ENCODE data around the gene ST8SIA6. TPM values are rescaled to one million over a fixed set of nuclear protein-coding genes. Genes with fewer than 3 reads are reported as not detected.

Gene ST8SIA6
- total and polyA plus RNA-seq, 9 of the 15 experiments (the other 6 are each of a cell fraction or from before 2014, with no cell fraction given): 0.69 to 6.7 (median 5.0) TPM

DNA sequence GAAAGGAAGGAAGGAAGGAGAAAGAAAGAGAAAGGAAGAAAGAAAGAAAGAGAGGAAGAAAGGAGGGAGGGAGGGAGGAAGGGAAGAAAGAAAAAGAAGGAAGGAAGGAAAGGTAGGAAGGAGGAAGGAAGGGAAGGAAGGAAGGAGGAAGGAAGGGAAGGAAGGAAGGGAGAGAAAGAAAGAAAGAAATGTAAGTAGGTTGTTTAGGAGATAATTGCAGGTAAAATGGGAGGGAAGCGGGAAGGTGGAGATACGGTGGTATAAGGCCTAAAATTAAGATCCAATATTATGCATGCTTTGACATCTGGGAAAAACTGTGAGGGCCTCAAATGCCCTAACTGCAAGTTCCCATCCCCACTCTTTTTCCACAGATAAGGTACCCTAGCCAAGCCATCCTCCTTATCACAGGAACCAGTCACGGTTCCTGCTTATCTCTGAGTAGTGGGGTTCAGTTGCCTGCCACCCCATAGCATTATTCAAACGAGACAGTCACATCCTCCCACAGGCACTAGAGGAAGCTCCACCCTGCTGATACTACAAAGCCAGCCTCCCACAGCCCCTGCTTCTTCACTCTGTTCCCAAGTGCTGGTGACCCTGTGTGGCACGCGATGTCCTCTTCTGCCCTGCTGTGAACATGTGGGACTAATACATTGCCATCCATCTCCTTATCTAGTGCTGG, 28.7 kb downstream of the ST8SIA6 start (continued):
- TF ChIP-seq, protein P1, sequence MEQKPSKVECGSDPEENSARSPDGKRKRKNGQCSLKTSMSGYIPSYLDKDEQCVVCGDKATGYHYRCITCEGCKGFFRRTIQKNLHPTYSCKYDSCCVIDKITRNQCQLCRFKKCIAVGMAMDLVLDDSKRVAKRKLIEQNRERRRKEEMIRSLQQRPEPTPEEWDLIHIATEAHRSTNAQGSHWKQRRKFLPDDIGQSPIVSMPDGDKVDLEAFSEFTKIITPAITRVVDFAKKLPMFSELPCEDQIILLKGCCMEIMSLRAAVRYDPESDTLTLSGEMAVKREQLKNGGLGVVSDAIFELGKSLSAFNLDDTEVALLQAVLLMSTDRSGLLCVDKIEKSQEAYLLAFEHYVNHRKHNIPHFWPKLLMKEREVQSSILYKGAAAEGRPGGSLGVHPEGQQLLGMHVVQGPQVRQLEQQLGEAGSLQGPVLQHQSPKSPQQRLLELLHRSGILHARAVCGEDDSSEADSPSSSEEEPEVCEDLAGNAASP (IDR thresholded peaks at IDR 0.05): peak; percentile 94
- 0 out of 2 replicates have a peak, but pooled peaks have one; percentile 75 for TF ChIP-seq NR4A1 (CRISPR knock-in tag; IDR thresholded peaks at IDR 0.05)
- peak; percentile 91; the same call in 1 of the 2 replicates for TF ChIP-seq NR4A1 (tag; IDR thresholded peaks at IDR 0.05)
- no peak for TF ChIP-seq POLR3A (IDR thresholded peaks at IDR 0.05; ENCODE audit: borderline replicate concordance, extremely low read depth, insufficient read depth, insufficient read length)
- TF ChIP-seq SOX6 (IDR thresholded peaks at IDR 0.05): peak; percentile 98
- TF ChIP-seq HNRNPH1 (optimal IDR thresholded peaks at IDR 0.05; ENCODE audit: low read depth, low read length): no peak
- peak; percentile 97 for TF ChIP-seq NFIC (IDR thresholded peaks at IDR 0.05)
- peak; percentile 89; the same call in 1 of the 2 replicates for TF ChIP-seq ZNF583 (CRISPR knock-in tag; IDR thresholded peaks at IDR 0.05)
- TF ChIP-seq, protein P2, sequence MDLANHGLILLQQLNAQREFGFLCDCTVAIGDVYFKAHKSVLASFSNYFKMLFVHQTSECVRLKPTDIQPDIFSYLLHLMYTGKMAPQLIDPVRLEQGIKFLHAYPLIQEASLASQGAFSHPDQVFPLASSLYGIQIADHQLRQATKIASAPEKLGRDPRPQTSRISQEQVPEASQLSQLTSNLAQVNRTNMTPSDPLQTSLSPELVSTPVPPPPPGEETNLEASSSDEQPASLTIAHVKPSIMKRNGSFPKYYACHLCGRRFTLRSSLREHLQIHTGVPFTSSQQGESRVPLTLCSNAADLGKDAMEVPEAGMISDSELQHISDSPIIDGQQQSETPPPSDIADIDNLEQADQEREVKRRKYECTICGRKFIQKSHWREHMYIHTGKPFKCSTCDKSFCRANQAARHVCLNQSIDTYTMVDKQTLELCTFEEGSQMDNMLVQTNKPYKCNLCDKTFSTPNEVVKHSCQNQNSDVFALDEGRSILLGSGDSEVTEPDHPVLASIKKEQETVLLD (IDR thresholded peaks at IDR 0.05): peak; percentile 91
- TF ChIP-seq MYC (IDR thresholded peaks at IDR 0.05; ENCODE audit: low read depth, low read length): peak; percentile 76
- TF ChIP-seq MYC (CRISPR knock-in tag; IDR thresholded peaks at IDR 0.05; ENCODE audit: borderline replicate concordance, low read depth): no peak
- TF ChIP-seq, protein P3, sequence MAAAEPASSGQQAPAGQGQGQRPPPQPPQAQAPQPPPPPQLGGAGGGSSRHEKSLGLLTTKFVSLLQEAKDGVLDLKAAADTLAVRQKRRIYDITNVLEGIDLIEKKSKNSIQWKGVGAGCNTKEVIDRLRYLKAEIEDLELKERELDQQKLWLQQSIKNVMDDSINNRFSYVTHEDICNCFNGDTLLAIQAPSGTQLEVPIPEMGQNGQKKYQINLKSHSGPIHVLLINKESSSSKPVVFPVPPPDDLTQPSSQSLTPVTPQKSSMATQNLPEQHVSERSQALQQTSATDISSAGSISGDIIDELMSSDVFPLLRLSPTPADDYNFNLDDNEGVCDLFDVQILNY (CRISPR knock-in tag; IDR thresholded peaks at IDR 0.05): no peak
- TF ChIP-seq LEF1 (IDR thresholded peaks at IDR 0.05): peak; percentile 100
- TF ChIP-seq, protein P4, sequence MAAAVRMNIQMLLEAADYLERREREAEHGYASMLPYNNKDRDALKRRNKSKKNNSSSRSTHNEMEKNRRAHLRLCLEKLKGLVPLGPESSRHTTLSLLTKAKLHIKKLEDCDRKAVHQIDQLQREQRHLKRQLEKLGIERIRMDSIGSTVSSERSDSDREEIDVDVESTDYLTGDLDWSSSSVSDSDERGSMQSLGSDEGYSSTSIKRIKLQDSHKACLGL (CRISPR knock-in tag; IDR thresholded peaks at IDR 0.05; ENCODE audit: borderline replicate concordance, poor library complexity, severe bottlenecking): no peak
- TF ChIP-seq ZNF780A (CRISPR knock-in tag; IDR thresholded peaks at IDR 0.05): no peak
- TF ChIP-seq, protein P5, sequence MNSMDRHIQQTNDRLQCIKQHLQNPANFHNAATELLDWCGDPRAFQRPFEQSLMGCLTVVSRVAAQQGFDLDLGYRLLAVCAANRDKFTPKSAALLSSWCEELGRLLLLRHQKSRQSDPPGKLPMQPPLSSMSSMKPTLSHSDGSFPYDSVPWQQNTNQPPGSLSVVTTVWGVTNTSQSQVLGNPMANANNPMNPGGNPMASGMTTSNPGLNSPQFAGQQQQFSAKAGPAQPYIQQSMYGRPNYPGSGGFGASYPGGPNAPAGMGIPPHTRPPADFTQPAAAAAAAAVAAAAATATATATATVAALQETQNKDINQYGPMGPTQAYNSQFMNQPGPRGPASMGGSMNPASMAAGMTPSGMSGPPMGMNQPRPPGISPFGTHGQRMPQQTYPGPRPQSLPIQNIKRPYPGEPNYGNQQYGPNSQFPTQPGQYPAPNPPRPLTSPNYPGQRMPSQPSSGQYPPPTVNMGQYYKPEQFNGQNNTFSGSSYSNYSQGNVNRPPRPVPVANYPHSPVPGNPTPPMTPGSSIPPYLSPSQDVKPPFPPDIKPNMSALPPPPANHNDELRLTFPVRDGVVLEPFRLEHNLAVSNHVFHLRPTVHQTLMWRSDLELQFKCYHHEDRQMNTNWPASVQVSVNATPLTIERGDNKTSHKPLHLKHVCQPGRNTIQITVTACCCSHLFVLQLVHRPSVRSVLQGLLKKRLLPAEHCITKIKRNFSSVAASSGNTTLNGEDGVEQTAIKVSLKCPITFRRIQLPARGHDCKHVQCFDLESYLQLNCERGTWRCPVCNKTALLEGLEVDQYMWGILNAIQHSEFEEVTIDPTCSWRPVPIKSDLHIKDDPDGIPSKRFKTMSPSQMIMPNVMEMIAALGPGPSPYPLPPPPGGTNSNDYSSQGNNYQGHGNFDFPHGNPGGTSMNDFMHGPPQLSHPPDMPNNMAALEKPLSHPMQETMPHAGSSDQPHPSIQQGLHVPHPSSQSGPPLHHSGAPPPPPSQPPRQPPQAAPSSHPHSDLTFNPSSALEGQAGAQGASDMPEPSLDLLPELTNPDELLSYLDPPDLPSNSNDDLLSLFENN (IDR thresholded peaks at IDR 0.05; ENCODE audit: low read depth in 2 of 2, low read length in 2 of 2): peak in 1 of 2 experiments; percentile 99; a peak in 2 of 4 replicates
- TF ChIP-seq, protein P6, sequence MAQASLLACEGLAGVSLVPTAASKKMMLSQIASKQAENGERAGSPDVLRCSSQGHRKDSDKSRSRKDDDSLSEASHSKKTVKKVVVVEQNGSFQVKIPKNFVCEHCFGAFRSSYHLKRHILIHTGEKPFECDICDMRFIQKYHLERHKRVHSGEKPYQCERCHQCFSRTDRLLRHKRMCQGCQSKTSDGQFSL (CRISPR knock-in tag; IDR thresholded peaks at IDR 0.05): no peak
- TF ChIP-seq, protein P6 (tag; IDR thresholded peaks at IDR 0.05): no peak
- TF ChIP-seq IFI16 (CRISPR knock-in tag; IDR thresholded peaks at IDR 0.05): no peak

Data from K562 (cell line).